Activated CD4-positive, alpha-beta T cell treated with anti-CD3 and anti-CD28 coated beads for 48 hours (primary cell): ENCODE results near the gene ACOX2.
"Not testable (repeated sequence)": the region's sequence is repeated elsewhere in the genome, so short reads cannot be mapped to it uniquely, and the experiment has no call there.

Experiments used
- DNase-seq: peaks from one replicate; pipeline ENCODE4 v3.0.0-alpha.2; 2020

Gene ACOX2

DNA sequence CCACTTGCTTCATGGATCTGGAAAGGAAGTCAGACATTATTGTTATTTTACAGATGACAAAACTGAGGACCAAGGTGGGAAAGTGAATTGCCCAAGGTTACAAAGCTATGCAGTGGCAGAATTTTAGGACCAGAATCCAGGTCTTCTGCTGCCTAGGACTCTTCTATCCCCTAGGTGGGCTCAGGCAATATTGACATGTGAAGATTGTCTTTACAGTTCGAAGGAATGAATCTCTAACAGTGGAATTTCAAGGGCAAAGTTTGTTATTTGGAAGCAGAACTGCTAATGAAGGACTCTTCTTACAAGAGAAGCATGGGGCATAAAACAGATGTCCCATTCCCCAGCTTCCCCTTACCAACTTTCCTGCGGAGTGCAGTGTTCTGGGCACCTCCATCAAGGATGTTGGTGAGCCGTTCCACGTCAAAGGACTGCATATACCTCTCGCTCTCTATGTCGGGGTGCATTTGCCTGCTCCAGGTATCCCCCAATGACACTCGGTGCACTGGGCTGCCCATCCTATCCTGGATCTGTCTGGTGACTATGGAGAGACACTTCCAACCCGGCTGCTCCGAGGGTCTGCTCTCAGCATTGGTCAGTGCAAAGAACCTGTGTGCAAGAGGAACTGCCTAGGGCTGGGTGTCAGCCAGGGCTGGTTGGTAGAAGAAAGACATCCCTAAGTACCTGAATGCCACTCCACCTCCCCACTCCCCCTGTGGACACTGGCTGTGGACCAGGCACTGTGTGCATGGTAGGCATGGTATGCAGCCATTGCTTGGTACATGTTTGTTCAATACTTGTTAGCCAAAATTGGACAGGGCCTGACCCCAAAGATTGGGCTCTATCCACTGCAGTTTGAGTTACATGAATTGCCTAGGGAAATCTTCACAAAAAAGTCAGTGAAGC is 2.1 kb downstream of the ACOX2 start:
- no peak for DNase-seq

DNA sequence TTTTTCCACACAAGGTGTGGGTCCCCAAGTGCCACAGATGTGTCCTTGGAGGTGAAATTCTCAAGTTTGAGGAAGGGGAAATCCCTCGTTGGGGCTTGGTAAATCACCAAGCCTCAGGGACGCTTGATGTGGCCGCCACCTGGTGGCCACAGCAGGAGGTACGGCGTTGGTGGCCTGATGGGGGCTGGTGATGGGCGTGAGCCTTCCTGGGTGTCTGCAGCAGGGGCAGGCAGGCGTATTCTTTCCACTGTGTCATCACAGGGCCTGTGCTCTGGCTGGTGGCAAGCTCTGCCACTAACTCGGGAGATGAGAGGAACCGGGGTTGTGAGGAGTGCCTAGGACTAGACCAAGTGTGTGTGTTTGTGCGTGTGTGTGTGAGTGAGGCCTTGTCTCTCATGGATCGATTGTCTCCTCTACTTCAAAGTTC is 4.2 kb downstream of the ACOX2 start:
- DNase-seq, result peak; percentile 90

GRCh38 chr3:58531956-58532355 is 5.0 kb downstream of the ACOX2 start:
- no peak for DNase-seq

GRCh38 chr3:58531555-58531954 is 5.4 kb downstream of the ACOX2 start:
- no peak for DNase-seq

DNA sequence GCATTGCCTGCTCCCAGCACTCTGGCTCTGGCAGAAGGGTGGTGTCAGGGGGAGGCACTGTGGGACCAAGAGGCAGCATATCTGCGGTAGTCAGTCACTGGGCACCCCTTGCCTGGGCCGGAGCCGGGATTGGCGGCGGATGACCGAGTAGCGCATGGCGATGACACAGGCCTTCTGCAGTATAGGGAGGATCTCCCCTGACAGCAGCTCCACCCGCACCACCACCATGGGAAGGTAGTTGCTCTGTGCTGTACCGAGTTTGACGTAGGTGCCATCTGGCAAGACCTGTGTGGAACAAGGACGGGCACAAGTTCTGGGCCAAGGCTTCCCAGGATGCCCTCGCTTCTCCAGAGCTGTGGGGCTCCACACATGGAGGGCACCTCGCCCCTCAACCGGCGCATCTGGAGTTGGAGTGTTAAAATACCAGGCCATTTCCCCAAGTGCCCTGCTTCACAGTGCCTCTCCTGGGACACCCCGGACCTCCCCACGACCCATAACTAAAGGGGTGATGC is 6.6 kb downstream of the ACOX2 start:
- DNase-seq, result no peak

- peak; percentile 30 for DNase-seq
These were observed 7.3 kb downstream of the ACOX2 start for GRCh38 chr3:58529516-58530353.

GRCh38 chr3:58528629-58529028 is 8.4 kb downstream of the ACOX2 start:
- DNase-seq, result no peak

DNA sequence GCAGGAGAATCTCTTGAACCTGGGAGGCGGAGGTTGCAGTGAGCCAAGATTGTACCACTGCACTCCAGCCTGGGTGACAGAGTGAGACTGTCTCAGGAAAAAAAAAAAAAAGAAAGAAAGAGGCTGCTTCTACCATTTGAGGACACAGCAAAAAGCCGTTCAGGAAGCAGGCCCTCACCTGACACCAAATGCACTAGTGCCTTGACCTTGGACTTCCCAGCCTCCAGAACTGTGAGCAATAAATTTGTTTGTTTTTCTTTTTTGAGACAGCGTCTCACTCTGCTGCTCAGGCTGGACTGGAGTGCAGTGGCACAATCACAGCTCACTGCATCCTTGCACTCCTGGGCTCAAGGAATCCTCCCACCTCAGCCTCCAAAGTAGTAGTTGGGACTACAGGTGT is 9.6 kb downstream of the ACOX2 start:
- not testable (repeated sequence) for DNase-seq

GRCh38 chr3:58526515-58526957 is 10.5 kb downstream of the ACOX2 start:
- DNase-seq, result no peak

- no peak for DNase-seq
These were observed 12.6 kb downstream of the ACOX2 start for GRCh38 chr3:58524326-58524888.

DNA sequence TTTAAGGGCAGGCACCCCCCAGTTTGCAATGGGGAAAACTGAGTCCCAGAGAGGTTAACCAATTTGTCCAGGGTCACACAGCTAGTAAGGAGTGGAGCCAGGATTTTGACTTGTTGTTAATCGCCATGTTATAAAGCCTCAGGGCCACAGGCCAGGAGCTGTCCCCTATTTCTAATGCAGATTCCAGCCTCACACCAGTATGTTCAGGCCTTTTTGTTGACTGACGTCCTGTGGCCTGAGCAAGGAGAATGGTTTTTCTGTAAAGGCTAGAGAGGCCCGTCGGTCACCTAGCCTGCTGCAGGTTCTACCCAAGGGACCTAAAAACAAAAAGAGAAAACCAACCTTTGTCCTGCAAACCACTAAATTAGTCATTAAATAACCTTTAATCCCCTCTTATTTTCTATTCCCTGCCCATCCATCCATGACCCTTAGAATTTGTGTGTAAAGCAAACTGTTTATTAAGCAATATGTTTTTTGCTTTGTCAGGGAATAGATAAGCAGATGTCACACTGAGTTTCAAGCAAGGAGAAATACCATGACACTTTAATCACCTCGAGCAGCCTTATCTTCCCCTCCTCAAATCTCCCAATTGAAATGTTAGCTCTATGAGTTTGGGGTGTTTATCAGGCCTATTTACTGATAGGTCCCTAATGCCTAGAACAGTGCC is 14.1 kb downstream of the ACOX2 start:
- no peak for DNase-seq

GRCh38 chr3:58521917-58522631 is 14.9 kb downstream of the ACOX2 start:
- DNase-seq, result no peak

- no peak for DNase-seq
These were observed 15.7 kb downstream of the ACOX2 start for GRCh38 chr3:58521336-58521670.

DNA sequence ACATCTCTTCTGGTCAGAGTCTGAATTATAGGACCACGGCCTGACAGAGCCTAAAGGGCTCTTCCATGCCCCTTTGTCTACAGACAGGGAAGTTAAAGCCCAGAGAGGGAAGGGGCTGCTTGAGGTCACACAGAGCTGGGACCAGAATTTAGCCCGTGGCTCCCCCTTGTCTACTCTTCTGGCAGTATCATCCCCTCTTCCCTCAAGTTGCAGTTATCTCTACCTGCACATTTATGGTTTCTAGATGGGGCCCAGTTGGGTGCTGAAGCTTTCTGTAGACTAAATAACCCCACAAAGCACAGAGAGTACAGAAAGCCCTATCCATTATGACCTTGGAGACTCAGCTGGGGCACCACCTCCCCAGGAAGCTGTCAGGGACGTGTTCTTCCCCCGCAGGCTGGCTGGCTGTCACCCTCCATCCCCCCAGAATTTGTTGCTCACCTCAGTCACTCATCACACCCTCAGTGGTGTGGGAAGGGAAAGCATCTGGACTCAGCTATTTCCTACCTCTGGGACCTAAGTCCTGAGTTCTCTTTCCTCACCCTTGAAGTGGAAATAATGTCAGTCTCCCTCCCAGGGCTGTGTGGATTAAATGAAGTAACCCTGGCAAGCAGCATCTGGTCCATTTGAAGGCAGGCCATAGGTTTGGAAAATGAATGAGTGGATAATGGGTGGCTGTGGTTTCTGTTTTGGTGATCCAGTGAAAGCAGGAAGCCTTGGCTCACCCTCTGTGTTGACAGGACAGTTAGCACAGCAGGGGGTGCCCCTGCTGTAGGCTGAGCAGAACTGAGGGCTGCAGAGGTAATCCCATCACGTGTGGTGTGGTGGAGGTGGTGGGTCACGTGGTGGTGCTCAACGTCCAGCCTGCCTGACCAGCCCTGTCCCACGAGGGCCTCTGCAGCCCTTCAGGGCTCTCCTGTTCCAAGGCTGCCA is 16.3 kb downstream of the ACOX2 start:
- DNase-seq, result no peak

GRCh38 chr3:58519668-58520402 is 17.2 kb downstream of the ACOX2 start:
- DNase-seq, result no peak

DNA sequence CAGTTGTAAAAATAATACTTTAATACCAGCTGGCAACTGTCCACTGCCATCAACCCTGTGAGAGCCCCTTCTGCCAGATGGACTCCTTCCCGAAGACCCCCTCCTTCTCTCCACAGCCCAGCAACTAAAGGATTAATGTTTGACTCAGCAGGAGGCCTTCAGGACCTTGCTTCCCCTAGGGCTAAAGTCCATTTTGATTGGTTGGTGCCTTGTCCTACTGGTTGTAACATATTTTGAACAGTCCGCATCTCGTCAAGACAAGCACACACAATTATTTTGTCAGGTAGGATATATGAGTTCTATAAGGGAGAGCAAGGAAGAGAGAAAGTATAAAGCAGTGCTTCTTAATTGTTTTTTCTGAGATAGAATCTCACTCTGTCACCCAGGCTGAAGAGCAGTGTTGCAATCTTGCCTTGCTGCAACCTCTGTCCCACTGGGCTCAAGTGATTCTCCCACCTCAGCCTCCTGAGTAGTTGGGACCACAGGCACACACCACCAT is 18.6 kb downstream of the ACOX2 start:
- no peak for DNase-seq

- DNase-seq, result no peak
These were observed 22.6 kb downstream of the ACOX2 start for GRCh38 chr3:58514405-58514804.

- DNase-seq, result no peak
These were observed 28.6 kb downstream of the ACOX2 start for GRCh38 chr3:58508437-58508836.

DNA sequence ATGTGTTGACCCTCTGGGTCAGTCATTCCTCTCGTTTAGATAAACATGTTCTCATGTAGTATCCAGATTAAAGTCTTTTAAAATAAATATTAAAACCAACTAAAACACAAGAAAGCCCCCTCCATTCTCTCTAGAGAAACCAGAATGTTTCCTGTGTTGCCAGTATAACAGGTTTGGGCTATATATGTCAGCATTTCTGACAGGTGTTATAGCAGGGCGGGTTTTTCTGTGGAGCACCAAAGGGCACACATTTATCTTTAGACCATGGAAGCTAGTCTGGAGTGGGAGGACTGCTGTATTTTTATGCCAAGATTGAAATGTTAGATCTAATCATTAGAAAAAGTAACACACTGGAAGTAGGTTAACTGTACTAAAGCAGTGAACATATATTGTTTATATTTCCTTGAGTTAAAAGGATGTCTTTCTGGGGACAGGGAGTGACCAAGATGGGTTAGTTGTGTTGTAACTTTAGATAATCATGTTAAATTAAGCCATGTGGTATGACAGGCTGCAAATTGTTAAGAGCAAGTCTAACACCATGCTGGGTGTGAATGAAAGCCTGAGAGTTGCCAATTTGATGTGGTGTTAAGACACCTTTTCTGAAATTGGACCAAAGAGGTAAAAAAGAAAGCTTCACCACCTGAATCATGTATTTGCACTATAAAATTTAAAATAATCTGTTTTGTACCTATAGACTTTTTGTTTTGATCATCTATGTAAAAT is 29.5 kb downstream of the ACOX2 start:
- DNase-seq, result no peak
